A549 (cell line): ENCODE results near the gene ARHGEF38.
"Not testable (repeated sequence)": the region's sequence is repeated elsewhere in the genome, so short reads cannot be mapped to it uniquely, and the experiment has no call there.

ENCODE experiments used
- CHD2 ChIP-seq: fragments of 150-350 bp; IDR thresholded peaks from 2 replicates; pipeline ENCODE4 v1.6.1; 2014; ENCODE audit warnings: low read length; ENCODE audit not compliant: partially characterized antibody
- EP300 ChIP-seq, 2 experiments: fragments of >200 bp; sonication (Bioruptor Twin); formaldehyde crosslinking; IDR thresholded peaks; 2 replicates in 1 of 2; 3 replicates in 1 of 2; pipeline ENCODE4 v1.6.1; 2016 to 2017
- HOXA7 ChIP-seq: fragments of 250-450 bp; sonication (Bioruptor Pico); IDR thresholded peaks from 2 replicates; pipeline ENCODE4 v1.5.0; 2020; ENCODE audit warnings: mild to moderate bottlenecking, moderate library complexity
- JUN ChIP-seq, 2 experiments: fragments of >200 bp; sonication (Bioruptor Twin); formaldehyde crosslinking; IDR thresholded peaks; 2 replicates in 1 of 2; 3 replicates in 1 of 2; pipeline ENCODE4 v1.6.1; 2016 to 2017
- POLR2A ChIP-seq: IDR thresholded peaks from 2 replicates; pipeline ENCODE4 v1.6.1; 2012; ENCODE audit warnings: mild to moderate bottlenecking, low read length
- ZSCAN20 ChIP-seq: fragments of 250-450 bp; sonication (Bioruptor Pico); IDR thresholded peaks from 2 replicates; pipeline ENCODE4 v1.8.0; 2022; ENCODE audit warnings: mild to moderate bottlenecking, moderate library complexity
- TF ChIP-seq, protein P1 (sequence below): fragments of >200 bp; sonication (Bioruptor Twin); formaldehyde crosslinking; IDR thresholded peaks from 3 replicates; pipeline ENCODE4 v1.5.1; 2016
- TF ChIP-seq, protein P2 (sequence below): fragments of 150-350 bp; IDR thresholded peaks from 2 replicates; pipeline ENCODE4 v1.6.1; 2014; ENCODE audit warnings: low read depth, mild to moderate bottlenecking, low read length

DNA sequence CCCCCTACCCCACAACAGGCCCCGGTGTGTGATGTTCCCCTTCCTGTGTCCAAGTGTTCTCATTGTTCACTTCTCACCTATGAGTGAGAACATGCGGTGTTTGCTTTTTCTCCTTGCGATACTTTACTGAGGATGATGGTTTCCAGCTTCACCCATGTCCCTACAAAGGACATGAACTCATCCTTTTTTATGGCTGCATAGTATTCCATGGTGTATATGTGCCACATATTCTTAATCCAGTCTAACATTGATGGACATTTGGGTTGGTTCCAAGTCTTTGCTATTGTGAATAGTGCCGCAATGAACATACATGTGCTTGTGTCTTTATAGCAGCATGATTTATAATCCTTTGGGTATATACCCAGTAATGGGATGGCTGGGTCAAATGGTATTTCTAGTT lies 177.5 kb downstream of the ARHGEF38 start:
- TF ChIP-seq, protein P1, sequence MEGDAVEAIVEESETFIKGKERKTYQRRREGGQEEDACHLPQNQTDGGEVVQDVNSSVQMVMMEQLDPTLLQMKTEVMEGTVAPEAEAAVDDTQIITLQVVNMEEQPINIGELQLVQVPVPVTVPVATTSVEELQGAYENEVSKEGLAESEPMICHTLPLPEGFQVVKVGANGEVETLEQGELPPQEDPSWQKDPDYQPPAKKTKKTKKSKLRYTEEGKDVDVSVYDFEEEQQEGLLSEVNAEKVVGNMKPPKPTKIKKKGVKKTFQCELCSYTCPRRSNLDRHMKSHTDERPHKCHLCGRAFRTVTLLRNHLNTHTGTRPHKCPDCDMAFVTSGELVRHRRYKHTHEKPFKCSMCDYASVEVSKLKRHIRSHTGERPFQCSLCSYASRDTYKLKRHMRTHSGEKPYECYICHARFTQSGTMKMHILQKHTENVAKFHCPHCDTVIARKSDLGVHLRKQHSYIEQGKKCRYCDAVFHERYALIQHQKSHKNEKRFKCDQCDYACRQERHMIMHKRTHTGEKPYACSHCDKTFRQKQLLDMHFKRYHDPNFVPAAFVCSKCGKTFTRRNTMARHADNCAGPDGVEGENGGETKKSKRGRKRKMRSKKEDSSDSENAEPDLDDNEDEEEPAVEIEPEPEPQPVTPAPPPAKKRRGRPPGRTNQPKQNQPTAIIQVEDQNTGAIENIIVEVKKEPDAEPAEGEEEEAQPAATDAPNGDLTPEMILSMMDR, result not testable (repeated sequence)
- TF ChIP-seq, protein P2, sequence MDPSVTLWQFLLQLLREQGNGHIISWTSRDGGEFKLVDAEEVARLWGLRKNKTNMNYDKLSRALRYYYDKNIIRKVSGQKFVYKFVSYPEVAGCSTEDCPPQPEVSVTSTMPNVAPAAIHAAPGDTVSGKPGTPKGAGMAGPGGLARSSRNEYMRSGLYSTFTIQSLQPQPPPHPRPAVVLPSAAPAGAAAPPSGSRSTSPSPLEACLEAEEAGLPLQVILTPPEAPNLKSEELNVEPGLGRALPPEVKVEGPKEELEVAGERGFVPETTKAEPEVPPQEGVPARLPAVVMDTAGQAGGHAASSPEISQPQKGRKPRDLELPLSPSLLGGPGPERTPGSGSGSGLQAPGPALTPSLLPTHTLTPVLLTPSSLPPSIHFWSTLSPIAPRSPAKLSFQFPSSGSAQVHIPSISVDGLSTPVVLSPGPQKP, result not testable (repeated sequence)
- not testable (repeated sequence) for TF ChIP-seq CHD2; ZSCAN20; HOXA7 (CRISPR knock-in tag); EP300 (IDR thresholded peaks at IDR 0.05); JUN (IDR thresholded peaks at IDR 0.05); POLR2A
